ENCODE data around the gene SNAPC4.

DNA sequence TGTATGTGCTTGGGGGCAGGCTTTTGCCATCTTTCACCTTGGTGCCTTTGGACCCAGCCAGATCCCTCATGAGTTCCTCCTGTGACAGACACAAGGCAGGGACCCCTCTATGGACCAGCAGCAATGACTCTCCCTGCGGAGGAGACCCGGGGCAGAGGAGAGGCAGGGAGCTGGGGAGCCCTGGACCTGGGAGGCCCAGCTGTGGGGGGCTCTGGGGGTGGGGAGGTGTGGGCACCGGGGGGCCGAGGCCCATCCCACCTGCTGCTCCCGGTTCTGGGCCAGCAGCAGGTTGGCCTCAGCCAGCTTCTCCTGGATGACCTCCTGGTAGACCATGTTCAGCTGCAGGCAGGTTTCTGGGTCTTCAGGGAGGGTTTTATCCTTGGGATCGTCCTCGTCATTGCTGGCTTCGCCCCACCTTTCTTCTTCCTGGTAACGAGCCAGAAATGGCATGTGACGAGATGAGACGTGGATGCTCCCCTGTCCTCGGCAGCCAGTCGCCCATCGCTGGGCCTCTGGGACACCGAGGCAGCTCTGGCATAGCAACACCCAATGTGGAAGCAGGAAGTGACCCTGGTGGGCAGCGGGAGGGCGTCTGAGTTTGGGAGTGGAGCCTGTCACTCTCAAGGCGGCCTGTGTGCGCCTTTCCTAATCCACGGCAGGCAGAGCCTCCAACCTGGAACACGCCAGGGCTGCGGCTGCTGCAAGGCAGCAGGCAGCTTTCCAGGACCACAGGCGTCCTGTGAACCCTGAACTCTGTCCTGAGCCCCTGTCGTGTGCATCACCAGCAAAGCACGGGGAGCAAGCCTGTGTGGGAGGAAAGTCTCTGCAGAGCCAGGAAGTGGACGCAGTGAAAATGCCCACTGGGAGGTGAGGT lies 4.4 kb downstream of the SNAPC4 start:
- TF ChIP-seq POLR2AphosphoS5 (IDR thresholded peaks at IDR 0.05; ENCODE audit: low read depth, low read length) (no peak), TAF1 (IDR thresholded peaks at IDR 0.05; ENCODE audit: borderline replicate concordance, insufficient read depth, low read length) (no peak), SIN3A (IDR thresholded peaks at IDR 0.05; ENCODE audit: borderline replicate concordance, insufficient read depth, low read length) (no peak), FOXP2 (optimal IDR thresholded peaks at IDR 0.05; ENCODE audit: borderline replicate concordance, extremely low read depth, extremely low read length, insufficient read depth) (no peak)
